ENCODE results near the gene NEMP2.

Gene NEMP2

GRCh38 chr2:190563109-190563508 is 28.6 kb upstream of the NEMP2 start:
- DNase-seq (ENCODE audit: low read depth) = no peak
- no peak overlapping the region for H3K4me3 ChIP-seq (ENCODE audit: low read depth, low read length)

- no peak overlapping the region for H3K4me3 ChIP-seq (ENCODE audit: low read depth, low read length)
- DNase-seq (ENCODE audit: low read depth) = no peak
These were observed 27.6 kb upstream of the NEMP2 start for GRCh38 chr2:190562121-190562520.

- DNase-seq (ENCODE audit: low read depth) = no peak
- H3K4me3 ChIP-seq (ENCODE audit: low read depth, low read length) = no peak overlapping the region
These were observed 26.6 kb upstream of the NEMP2 start for GRCh38 chr2:190561094-190561493.

GRCh38 chr2:190554357-190555006 is 20.0 kb upstream of the NEMP2 start:
- no peak for DNase-seq (ENCODE audit: low read depth)
- no peak overlapping the region for H3K4me3 ChIP-seq (ENCODE audit: low read depth, low read length)

- DNase-seq (ENCODE audit: low read depth) = no peak
These were observed 18.7 kb upstream of the NEMP2 start for GRCh38 chr2:190553254-190553653.

GRCh38 chr2:190551928-190552327 is 17.4 kb upstream of the NEMP2 start:
- H3K4me3 ChIP-seq (ENCODE audit: low read depth, low read length) = no peak overlapping the region
- no peak for DNase-seq (ENCODE audit: low read depth)

More at GRCh38 chr2:190553254-190553653, 18.7 kb upstream of the NEMP2 start:
- H3K4me3 ChIP-seq (ENCODE audit: low read depth, low read length) = no peak overlapping the region

- DNase-seq (ENCODE audit: low read depth) = no peak
- no peak overlapping the region for H3K4me3 ChIP-seq (ENCODE audit: low read depth, low read length)
These were observed 15.6 kb upstream of the NEMP2 start for GRCh38 chr2:190550137-190550536.

GRCh38 chr2:190547886-190548285 is 13.4 kb upstream of the NEMP2 start:
- H3K4me3 ChIP-seq (ENCODE audit: low read depth, low read length) = no peak overlapping the region
- DNase-seq (ENCODE audit: low read depth) = no peak

GRCh38 chr2:190546734-190547133 is 12.2 kb upstream of the NEMP2 start:
- no peak for DNase-seq (ENCODE audit: low read depth)
- no peak overlapping the region for H3K4me3 ChIP-seq (ENCODE audit: low read depth, low read length)

GRCh38 chr2:190545555-190546385 is 11.2 kb upstream of the NEMP2 start:
- no peak overlapping the region for H3K4me3 ChIP-seq (ENCODE audit: low read depth, low read length)
- no peak for DNase-seq (ENCODE audit: low read depth)

- H3K4me3 ChIP-seq (ENCODE audit: low read depth, low read length) = no peak overlapping the region
- no peak for DNase-seq (ENCODE audit: low read depth)
These were observed 10.6 kb upstream of the NEMP2 start for GRCh38 chr2:190545093-190545492.

GRCh38 chr2:190540048-190540447 is 5.5 kb upstream of the NEMP2 start:
- no peak overlapping the region for H3K4me3 ChIP-seq (ENCODE audit: low read depth, low read length)
- no peak for DNase-seq (ENCODE audit: low read depth)

GRCh38 chr2:190538201-190538600 is 3.7 kb upstream of the NEMP2 start:
- H3K4me3 ChIP-seq (ENCODE audit: low read depth, low read length) = no peak overlapping the region
- no peak for DNase-seq (ENCODE audit: low read depth)

GRCh38 chr2:190537765-190538164 is 3.2 kb upstream of the NEMP2 start:
- DNase-seq (ENCODE audit: low read depth) = no peak
- H3K4me3 ChIP-seq (ENCODE audit: low read depth, low read length) = no peak overlapping the region

GRCh38 chr2:190535586-190535985 is 1.1 kb upstream of the NEMP2 start:
- DNase-seq (ENCODE audit: low read depth) = no peak
- H3K4me3 ChIP-seq (ENCODE audit: low read depth, low read length) = no peak overlapping the region

GRCh38 chr2:190535121-190535439 is 558 bp upstream of the NEMP2 start:
- H3K4me3 ChIP-seq (ENCODE audit: low read depth, low read length) = peak overlapping the region; percentile 65
- DNase-seq (ENCODE audit: low read depth) = no peak

- DNase-seq (ENCODE audit: low read depth) = no peak
- H3K4me3 ChIP-seq (ENCODE audit: low read depth, low read length) = peak overlapping the region; percentile 65
These were observed 583 bp downstream of the NEMP2 start for GRCh38 chr2:190533968-190534309.

- peak overlapping the region; percentile 65 for H3K4me3 ChIP-seq (ENCODE audit: low read depth, low read length)
- DNase-seq (ENCODE audit: low read depth) = no peak
These were observed 1.2 kb downstream of the NEMP2 start for GRCh38 chr2:190533175-190533967.

GRCh38 chr2:190532581-190532980 is 1.9 kb downstream of the NEMP2 start:
- H3K4me3 ChIP-seq (ENCODE audit: low read depth, low read length) = no peak overlapping the region
- no peak for DNase-seq (ENCODE audit: low read depth)

- peak; percentile 38 for DNase-seq (ENCODE audit: low read depth)
- H3K4me3 ChIP-seq (ENCODE audit: low read depth, low read length) = no peak overlapping the region
These were observed 4.1 kb downstream of the NEMP2 start for GRCh38 chr2:190530248-190530900.

Data from skeletal muscle cell (primary cell).